A549 (cell line): ENCODE results near the gene PTK7. TPM values are rescaled to one million over a fixed set of nuclear protein-coding genes. Genes with fewer than 3 reads are reported as not detected.
A peak's percentile ranks its signal among the peaks of the same experiment; 100 is the strongest.

Source experiments
- ATAC-seq, 2 experiments: fragments of 200-7000 bp in 1 of 2; fragments of >200 bp in 1 of 2; cut with Nextera tagmentation in 1 of 2; cut with Tn5 transposase in 1 of 2; 3 replicates each; pipeline versions ENCODE4 v1.8.0 to v1.9.1; 2018 to 2020; ENCODE audit warnings: mild to moderate bottlenecking in 1 of 2, moderate library complexity in 1 of 2
- CTCF ChIA-PET: fragments of 300-600 bp; sonication (Branson Sonifier 250); formaldehyde crosslinking; extraction: SDS; loops from one replicate; lab custom pipeline; 2021; ENCODE audit warnings: antibody characterized with exemption, inconsistent platforms; lab: Yijun Ruan, JAX
- POLR2A ChIA-PET: fragments of 350-600 bp; formaldehyde crosslinking; extraction: SDS; loops from one replicate; lab custom pipeline; 2021; ENCODE audit warnings: antibody characterized with exemption, inconsistent platforms; lab: Yijun Ruan, JAX
- DNase-seq, 2 experiments: peaks; one replicate each; pipeline versions ENCODE4 v3.0.0 to v3.0.0-alpha.2; 2011 to 2016; ENCODE audit warnings: low read depth in 1 of 2, low spot score in 1 of 2
- FAIRE-seq: peaks from 2 replicates; lab custom pipeline; 2011; peaks lifted over from hg19 to GRCh38; lab: Jason Lieb, UNC
- H3K27ac ChIP-seq, 2 experiments: fragments of >200 bp; sonication (Bioruptor Twin); formaldehyde crosslinking; 3 replicates each; pipeline ENCODE4 v1.5.1; 2016 to 2017
- H3K4me1 ChIP-seq: fragments of >200 bp; sonication (Bioruptor Twin); formaldehyde crosslinking; 3 replicates; pipeline ENCODE4 v1.6.1; 2016
- H3K4me2 ChIP-seq: fragments of >200 bp; sonication (Bioruptor Twin); formaldehyde crosslinking; 3 replicates; pipeline ENCODE4 v1.6.1; 2016
- H3K4me3 ChIP-seq: fragments of >200 bp; sonication (Bioruptor Twin); formaldehyde crosslinking; 3 replicates; pipeline ENCODE4 v1.5.1; 2016
- H3K9me3 ChIP-seq: fragments of >200 bp; sonication (Bioruptor Twin); formaldehyde crosslinking; 3 replicates; pipeline ENCODE4 v1.6.1; 2016
- BHLHE40 ChIP-seq: IDR thresholded peaks from 2 replicates; pipeline ENCODE4 v1.6.1; 2012; ENCODE audit warnings: low read depth, low read length, inconsistent platforms
- CBX8 ChIP-seq: fragments of 200-600 bp; sonication (generic); IDR thresholded peaks from 2 replicates; pipeline ENCODE4 v1.6.1; 2016
- CEBPB ChIP-seq, 2 experiments: fragments of >200 bp in 1 of 2; sonication (Bioruptor Twin) in 1 of 2; formaldehyde crosslinking in 1 of 2; IDR thresholded peaks; 2 replicates each; pipeline ENCODE4 v1.6.1; 2012 to 2016
- CHD2 ChIP-seq: fragments of 150-350 bp; IDR thresholded peaks from 2 replicates; pipeline ENCODE4 v1.6.1; 2014; ENCODE audit warnings: low read length; ENCODE audit not compliant: partially characterized antibody
- CHD4 ChIP-seq: fragments of 200-600 bp; sonication (generic); IDR thresholded peaks from 2 replicates; pipeline ENCODE4 v1.6.1; 2016; ENCODE audit warnings: antibody characterized with exemption, mild to moderate bottlenecking, borderline replicate concordance
- EHF ChIP-seq: fragments of 250-450 bp; sonication (Bioruptor Pico); IDR thresholded peaks from 2 replicates; pipeline ENCODE4 v1.5.0; 2020; ENCODE audit warnings: mild to moderate bottlenecking
- EHMT2 ChIP-seq: fragments of 200-600 bp; sonication (generic); IDR thresholded peaks from 2 replicates; pipeline ENCODE4 v1.6.1; 2016; ENCODE audit warnings: antibody characterized with exemption, low read depth, mild to moderate bottlenecking, moderate library complexity
- EP300 ChIP-seq, 2 experiments: fragments of >200 bp; sonication (Bioruptor Twin); formaldehyde crosslinking; IDR thresholded peaks; 2 replicates in 1 of 2; 3 replicates in 1 of 2; pipeline ENCODE4 v1.6.1; 2016 to 2017
- ESRRA ChIP-seq: fragments of 150-350 bp; IDR thresholded peaks from 2 replicates; pipeline ENCODE4 v1.6.1; 2014; ENCODE audit warnings: mild to moderate bottlenecking, low read length, borderline replicate concordance
- FOSL2 ChIP-seq, 2 experiments: fragments of 450-650 bp in 1 of 2; fragments of >200 bp in 1 of 2; sonication (Bioruptor Twin) in 1 of 2; formaldehyde crosslinking; IDR thresholded peaks; 2 replicates each; pipeline versions ENCODE4 v1.5.0 to v1.6.1; 2016 to 2020; ENCODE audit warnings: mild to moderate bottlenecking in 1 of 2, moderate library complexity in 1 of 2
- KDM1A ChIP-seq: fragments of 200-600 bp; sonication (generic); IDR thresholded peaks from 2 replicates; pipeline ENCODE4 v1.6.1; 2016; ENCODE audit warnings: low read depth, mild to moderate bottlenecking
- MAFK ChIP-seq: fragments of 450-650 bp; IDR thresholded peaks from 2 replicates; pipeline ENCODE4 v1.6.1; 2014; ENCODE audit not compliant: partially characterized antibody
- MAZ ChIP-seq: fragments of 150-350 bp; IDR thresholded peaks from 2 replicates; pipeline ENCODE4 v1.6.1; 2014; ENCODE audit warnings: antibody characterized with exemption, low read depth, low read length, borderline replicate concordance
- NR3C1 ChIP-seq: fragments of >200 bp; sonication (Bioruptor Twin); formaldehyde crosslinking; IDR thresholded peaks from 3 replicates; pipeline ENCODE4 v1.6.1; 2017
- PHF8 ChIP-seq: fragments of 200-600 bp; sonication (generic); IDR thresholded peaks from 2 replicates; pipeline ENCODE4 v1.6.1; 2016; ENCODE audit warnings: low read depth, mild to moderate bottlenecking, antibody characterized with exemption, moderate library complexity, borderline replicate concordance
- POLR2A ChIP-seq: IDR thresholded peaks from 2 replicates; pipeline ENCODE4 v1.6.1; 2012; ENCODE audit warnings: mild to moderate bottlenecking, low read length
- RAD21 ChIP-seq, 2 experiments: fragments of >200 bp in 1 of 2; sonication (Bioruptor Twin) in 1 of 2; formaldehyde crosslinking in 1 of 2; IDR thresholded peaks in 1 of 2; conservative IDR thresholded peaks in 1 of 2; 2 replicates in 1 of 2; 3 replicates in 1 of 2; pipeline ENCODE4 v1.6.1; 2012 to 2018; ENCODE audit warnings: inconsistent platforms in 1 of 2
- RARB ChIP-seq: fragments of 250-450 bp; sonication (Bioruptor Pico); IDR thresholded peaks from 2 replicates; pipeline ENCODE4 v1.8.0; 2021; ENCODE audit warnings: mild to moderate bottlenecking, moderate library complexity
- RFX5 ChIP-seq: fragments of 450-650 bp; IDR thresholded peaks from 2 replicates; pipeline ENCODE4 v1.7.1; 2014; ENCODE audit warnings: antibody characterized with exemption, mild to moderate bottlenecking, moderate library complexity
- RNF2 ChIP-seq: fragments of 200-600 bp; sonication (generic); IDR thresholded peaks from 2 replicates; pipeline ENCODE4 v1.6.1; 2016; ENCODE audit warnings: low read depth, mild to moderate bottlenecking, antibody characterized with exemption, moderate library complexity, borderline replicate concordance
- ZC3H11A ChIP-seq: fragments of 450-650 bp; IDR thresholded peaks from 2 replicates; pipeline ENCODE4 v1.6.1; 2014; ENCODE audit warnings: antibody characterized with exemption, mild to moderate bottlenecking
- ZFP36 ChIP-seq: fragments of 450-650 bp; IDR thresholded peaks from 2 replicates; pipeline ENCODE4 v1.6.1; 2014; ENCODE audit warnings: borderline replicate concordance; ENCODE audit not compliant: partially characterized antibody
- WGBS: methylation state at CpG from one replicate; pipeline ENCODE4 v1.1.6; 2017; ENCODE audit errors: missing lambda C conversion rate; 5-methylcytosine and 5-hydroxymethylcytosine counted together
- polyA plus RNA-seq, 4 experiments: library from polyadenylated mRNA; depleted of rRNA in 3 of 4; stranded (reverse); fragments of >200 nt; fragmentation: RNase III in 1 of 4; extraction: RNeasy Plus Mini Kit Qiagen cat#74134 plus additional on column Dnase treatment in 1 of 4; gene quantifications; 2 replicates in 3 of 4; 3 replicates in 1 of 4; pipeline ENCODE4 v1.2.3, GENCODE V29; 2011 to 2017
- TF ChIP-seq, protein P1 (sequence below): IDR thresholded peaks from 2 replicates; pipeline ENCODE4 v1.6.1; 2012
- TF ChIP-seq, protein P2 (sequence below): IDR thresholded peaks from 2 replicates; pipeline ENCODE4 v1.6.1; 2012
- TF ChIP-seq, protein P3 (sequence below): fragments of >200 bp; sonication (Bioruptor Twin); formaldehyde crosslinking; IDR thresholded peaks from 2 replicates; pipeline ENCODE4 v1.6.1; 2016
- TF ChIP-seq, protein P4 (sequence below): fragments of 450-650 bp; IDR thresholded peaks from 2 replicates; pipeline ENCODE4 v1.6.1; 2014; ENCODE audit warnings: antibody characterized with exemption
- TF ChIP-seq, protein P5 (sequence below): fragments of >200 bp; sonication (Bioruptor Twin); formaldehyde crosslinking; IDR thresholded peaks from 3 replicates; pipeline ENCODE4 v1.6.1; 2016
- TF ChIP-seq, protein P6 (sequence below): fragments of >200 bp; sonication (Bioruptor Twin); formaldehyde crosslinking; IDR thresholded peaks from 3 replicates; pipeline ENCODE4 v1.5.1; 2016

Gene PTK7
- polyA plus RNA-seq, 2 of the 4 experiments (the other 2 are of a cell fraction) = 2.8 to 5.6 TPM

DNA sequence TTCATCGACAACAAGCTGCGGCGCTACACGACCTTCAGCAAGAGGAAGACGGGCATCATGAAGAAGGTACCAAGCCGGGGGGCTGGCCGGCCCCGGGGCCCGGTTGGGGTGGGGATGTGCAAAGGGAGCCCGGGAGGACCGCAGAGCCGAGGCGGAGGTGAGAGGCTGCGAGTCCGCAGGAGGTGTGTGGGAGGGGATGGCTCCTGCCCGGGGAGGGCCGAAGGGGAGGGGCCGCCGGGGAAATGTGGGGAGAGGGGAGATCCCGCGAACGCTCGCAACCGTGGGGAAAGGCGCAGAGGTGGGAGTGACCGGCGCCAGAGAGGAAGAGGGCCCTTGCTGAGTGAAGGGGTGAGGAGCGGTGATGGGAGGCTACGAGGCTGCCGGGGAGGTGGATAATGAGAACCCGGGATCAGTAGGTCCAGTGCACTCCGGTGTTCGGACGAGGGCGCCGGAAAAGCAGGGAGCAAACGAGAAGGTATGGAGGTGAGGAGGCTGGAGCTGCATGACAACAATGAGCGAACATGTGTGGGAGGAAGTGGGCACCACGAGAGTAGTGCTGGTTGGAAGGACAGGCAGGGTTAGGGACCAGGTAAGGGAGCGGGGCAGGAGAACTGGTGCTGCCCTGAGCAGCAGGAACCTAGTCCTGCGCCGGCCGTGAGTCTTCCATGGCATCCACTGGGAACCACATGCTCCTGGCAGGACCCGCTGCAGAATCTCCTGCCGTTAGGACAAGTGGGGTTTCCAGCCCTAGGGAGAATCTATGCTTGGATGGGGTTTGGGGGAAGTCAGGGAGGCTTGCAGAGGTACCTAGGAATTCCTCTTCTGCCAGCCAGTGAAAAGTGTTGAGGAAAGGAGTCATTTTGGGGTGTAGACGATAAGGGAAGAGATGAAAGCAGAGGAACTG lies 96.2 kb downstream of the PTK7 start:
- peak in 1 of 2 experiments; percentile 24 for DNase-seq
- H3K27ac ChIP-seq = peak overlapping the region; percentile 92 to 100
- peak overlapping the region; percentile 92 for H3K4me3 ChIP-seq
- H3K9me3 ChIP-seq = no peaks in the 10 kb centered on the region
- WGBS = 7% methylated on average over 34 of the region's 46 CpGs
- no peak for TF ChIP-seq NR3C1
- no peak for TF ChIP-seq CEBPB (IDR thresholded peaks at IDR 0.05)
- no peak for TF ChIP-seq RAD21 (conservative IDR thresholded peaks at IDR 0.05 in 1 of 2, IDR thresholded peaks at IDR 0.05 in 1 of 2)
- no peak for TF ChIP-seq MAZ
- TF ChIP-seq, protein P1, sequence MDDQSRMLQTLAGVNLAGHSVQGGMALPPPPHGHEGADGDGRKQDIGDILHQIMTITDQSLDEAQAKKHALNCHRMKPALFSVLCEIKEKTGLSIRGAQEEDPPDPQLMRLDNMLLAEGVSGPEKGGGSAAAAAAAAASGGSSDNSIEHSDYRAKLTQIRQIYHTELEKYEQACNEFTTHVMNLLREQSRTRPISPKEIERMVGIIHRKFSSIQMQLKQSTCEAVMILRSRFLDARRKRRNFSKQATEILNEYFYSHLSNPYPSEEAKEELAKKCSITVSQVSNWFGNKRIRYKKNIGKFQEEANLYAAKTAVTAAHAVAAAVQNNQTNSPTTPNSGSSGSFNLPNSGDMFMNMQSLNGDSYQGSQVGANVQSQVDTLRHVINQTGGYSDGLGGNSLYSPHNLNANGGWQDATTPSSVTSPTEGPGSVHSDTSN = no peak
- no peak for TF ChIP-seq CHD2
- no peak for TF ChIP-seq POLR2A
- TF ChIP-seq EHMT2 = no peak
- TF ChIP-seq EP300 (IDR thresholded peaks at IDR 0.05) = no peak
- TF ChIP-seq, protein P2, sequence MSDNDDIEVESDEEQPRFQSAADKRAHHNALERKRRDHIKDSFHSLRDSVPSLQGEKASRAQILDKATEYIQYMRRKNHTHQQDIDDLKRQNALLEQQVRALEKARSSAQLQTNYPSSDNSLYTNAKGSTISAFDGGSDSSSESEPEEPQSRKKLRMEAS = no peak
- TF ChIP-seq KDM1A = no peak
- TF ChIP-seq, protein P3, sequence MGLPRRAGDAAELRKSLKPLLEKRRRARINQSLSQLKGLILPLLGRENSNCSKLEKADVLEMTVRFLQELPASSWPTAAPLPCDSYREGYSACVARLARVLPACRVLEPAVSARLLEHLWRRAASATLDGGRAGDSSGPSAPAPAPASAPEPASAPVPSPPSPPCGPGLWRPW = no peak
- H3K4me2 ChIP-seq = peak overlapping the region; percentile 93
- no peak for ATAC-seq
- POLR2A ChIA-PET = interaction anchor here (1.0 to 1.6 kb wide), 2 partner anchors 10 to 22 kb away, joined by 3 read pairs; partner anchors contain the start of gene CUL9
- no peak for FAIRE-seq
- CTCF ChIA-PET = interaction anchor here (0.7 to 1.4 kb wide), 9 partner anchors 9 to 348 kb away, joined by 3 to 12 read pairs (median 3); partner anchors contain the start of genes CUL9 and DNPH1
- H3K4me1 ChIP-seq = peaks cover 30% of the 10 kb centered on the region

DNA sequence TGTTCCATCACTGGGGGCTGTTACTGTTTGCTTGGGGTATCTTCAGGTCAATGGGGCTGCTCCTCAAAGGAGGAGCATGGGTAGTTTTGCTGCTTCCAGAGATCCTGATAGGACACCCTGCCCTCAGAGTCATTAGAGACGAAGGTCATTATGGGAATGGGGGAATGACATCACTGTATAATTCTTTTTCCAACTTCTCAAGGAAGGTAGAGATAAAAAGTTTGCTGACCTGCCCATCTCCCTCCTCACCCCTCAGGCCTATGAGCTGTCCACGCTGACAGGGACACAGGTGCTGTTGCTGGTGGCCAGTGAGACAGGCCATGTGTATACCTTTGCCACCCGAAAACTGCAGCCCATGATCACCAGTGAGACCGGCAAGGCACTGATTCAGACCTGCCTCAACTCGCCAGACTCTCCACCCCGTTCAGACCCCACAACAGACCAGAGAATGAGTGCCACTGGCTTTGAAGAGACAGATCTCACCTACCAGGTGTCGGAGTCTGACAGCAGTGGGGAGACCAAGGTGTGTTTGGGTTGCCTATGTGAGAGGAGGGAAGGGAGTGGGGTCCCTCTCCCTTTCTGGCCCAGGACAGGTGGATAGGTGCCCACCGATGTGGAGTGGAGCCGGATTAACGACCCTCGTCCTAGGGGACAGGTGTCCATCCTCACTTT lies 97.6 kb downstream of the PTK7 start:
- H3K9me3 ChIP-seq = no peaks in the 10 kb centered on the region
- ChIA-PET CTCF (interaction anchor here (1.4 kb wide), 1 partner anchor 56 kb away, joined by 3 read pairs; no protein-coding TSS in a partner anchor), POLR2A (interaction anchor here (0.7 to 1.1 kb wide), 3 partner anchors 47 to 190 kb away, joined by 3 to 4 read pairs (median 4); partner anchors contain the start of genes DNPH1 and PPP2R5D)
- H3K27ac ChIP-seq = peak overlapping the region; percentile 69 to 100; a peak in 5 of 6 replicates
- WGBS = 81% methylated on average over 10 of the region's 11 CpGs
- no peak for ATAC-seq
- H3K4me1 ChIP-seq = peaks cover 30% of the 10 kb centered on the region
- H3K4me2 ChIP-seq = peak overlapping the region; percentile 93
- no peak for FAIRE-seq
- DNase-seq = no peak
- peak overlapping the region; percentile 92; the same call in 2 of the 3 replicates for H3K4me3 ChIP-seq
- TF ChIP-seq PHF8 = no peak
- no peak for TF ChIP-seq ZC3H11A
- TF ChIP-seq, protein P1 = no peak
- TF ChIP-seq, protein P4, sequence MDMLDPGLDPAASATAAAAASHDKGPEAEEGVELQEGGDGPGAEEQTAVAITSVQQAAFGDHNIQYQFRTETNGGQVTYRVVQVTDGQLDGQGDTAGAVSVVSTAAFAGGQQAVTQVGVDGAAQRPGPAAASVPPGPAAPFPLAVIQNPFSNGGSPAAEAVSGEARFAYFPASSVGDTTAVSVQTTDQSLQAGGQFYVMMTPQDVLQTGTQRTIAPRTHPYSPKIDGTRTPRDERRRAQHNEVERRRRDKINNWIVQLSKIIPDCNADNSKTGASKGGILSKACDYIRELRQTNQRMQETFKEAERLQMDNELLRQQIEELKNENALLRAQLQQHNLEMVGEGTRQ = no peak
- TF ChIP-seq BHLHE40 = no peak
- TF ChIP-seq RNF2 = no peak
- TF ChIP-seq, protein P5, sequence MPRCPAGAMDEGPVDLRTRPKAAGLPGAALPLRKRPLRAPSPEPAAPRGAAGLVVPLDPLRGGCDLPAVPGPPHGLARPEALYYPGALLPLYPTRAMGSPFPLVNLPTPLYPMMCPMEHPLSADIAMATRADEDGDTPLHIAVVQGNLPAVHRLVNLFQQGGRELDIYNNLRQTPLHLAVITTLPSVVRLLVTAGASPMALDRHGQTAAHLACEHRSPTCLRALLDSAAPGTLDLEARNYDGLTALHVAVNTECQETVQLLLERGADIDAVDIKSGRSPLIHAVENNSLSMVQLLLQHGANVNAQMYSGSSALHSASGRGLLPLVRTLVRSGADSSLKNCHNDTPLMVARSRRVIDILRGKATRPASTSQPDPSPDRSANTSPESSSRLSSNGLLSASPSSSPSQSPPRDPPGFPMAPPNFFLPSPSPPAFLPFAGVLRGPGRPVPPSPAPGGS = no peak
- TF ChIP-seq ESRRA = no peak
- TF ChIP-seq RFX5 = no peak
- no peak for TF ChIP-seq RARB (CRISPR knock-in tag)
- no peak for TF ChIP-seq ZFP36
- no peak for TF ChIP-seq CHD4
- TF ChIP-seq EHF (CRISPR knock-in tag) = no peak
- TF ChIP-seq FOSL2 (IDR thresholded peaks at IDR 0.05) = no peak
- no peak for TF ChIP-seq FOSL2 (CRISPR knock-in tag; IDR thresholded peaks at IDR 0.05)
- TF ChIP-seq, protein P6, sequence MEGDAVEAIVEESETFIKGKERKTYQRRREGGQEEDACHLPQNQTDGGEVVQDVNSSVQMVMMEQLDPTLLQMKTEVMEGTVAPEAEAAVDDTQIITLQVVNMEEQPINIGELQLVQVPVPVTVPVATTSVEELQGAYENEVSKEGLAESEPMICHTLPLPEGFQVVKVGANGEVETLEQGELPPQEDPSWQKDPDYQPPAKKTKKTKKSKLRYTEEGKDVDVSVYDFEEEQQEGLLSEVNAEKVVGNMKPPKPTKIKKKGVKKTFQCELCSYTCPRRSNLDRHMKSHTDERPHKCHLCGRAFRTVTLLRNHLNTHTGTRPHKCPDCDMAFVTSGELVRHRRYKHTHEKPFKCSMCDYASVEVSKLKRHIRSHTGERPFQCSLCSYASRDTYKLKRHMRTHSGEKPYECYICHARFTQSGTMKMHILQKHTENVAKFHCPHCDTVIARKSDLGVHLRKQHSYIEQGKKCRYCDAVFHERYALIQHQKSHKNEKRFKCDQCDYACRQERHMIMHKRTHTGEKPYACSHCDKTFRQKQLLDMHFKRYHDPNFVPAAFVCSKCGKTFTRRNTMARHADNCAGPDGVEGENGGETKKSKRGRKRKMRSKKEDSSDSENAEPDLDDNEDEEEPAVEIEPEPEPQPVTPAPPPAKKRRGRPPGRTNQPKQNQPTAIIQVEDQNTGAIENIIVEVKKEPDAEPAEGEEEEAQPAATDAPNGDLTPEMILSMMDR = no peak
- no peak for TF ChIP-seq CHD2
- TF ChIP-seq CBX8 = no peak
- no peak for TF ChIP-seq MAFK
